HCT116 (cell line): ENCODE results near the gene CGNL1. TPM values are rescaled to one million over a fixed set of nuclear protein-coding genes. Genes with fewer than 3 reads are reported as not detected.

ENCODE experiments used
- ATAC-seq: fragments of 200-7000 bp; cut with Tn5 transposase; 2 replicates; pipeline ENCODE4 v1.9.1; 2020; ENCODE audit warnings: mild to moderate bottlenecking, moderate library complexity
- BruUV-seq: library from RNA; stranded (reverse); fragments of 400-500 nt; replicated peaks from 2 replicates; lab custom pipeline; 2021; lab: Mats Ljungman, UMichigan
- CTCF ChIA-PET: fragments of 300-600 bp; sonication (Branson Sonifier 250); formaldehyde crosslinking; loops from one replicate; lab custom pipeline; 2021; ENCODE audit warnings: antibody characterized with exemption; lab: Charles Lee
- POLR2A ChIA-PET: fragments of 300-600, 350-600 bp; sonication (Branson Sonifier 250); formaldehyde crosslinking; loops from one replicate; lab custom pipeline; 2021; ENCODE audit warnings: antibody characterized with exemption; lab: Charles Lee
- RAD21 ChIA-PET, 2 experiments: fragments of 300-600 bp; sonication (Branson Sonifier 250); formaldehyde crosslinking; loops; one replicate each; lab custom pipeline; 2023; ENCODE audit warnings: low total read pairs in 2 of 2; ENCODE audit not compliant: uncharacterized antibody in 2 of 2, unreplicated experiment in 2 of 2, low non-redundant PET in 1 of 2; lab: Charles Lee
- DNase-seq: peaks from one replicate; pipeline ENCODE4 v3.0.0-alpha.2; 2010; ENCODE audit warnings: low read depth, low spot score
- H2AFZ ChIP-seq: fragments of 200-600 bp; shearing (Covaris generic), sonication (generic); 2 replicates; pipeline ENCODE4 v1.6.1; 2017; ENCODE audit warnings: low read depth, mixed run types, mixed read lengths, antibody characterized with exemption, low read length; ENCODE audit not compliant: poor library complexity, severe bottlenecking
- H3K27ac ChIP-seq: 2 replicates; pipeline ENCODE4 v1.5.1; 2012; ENCODE audit warnings: low read depth, low read length
- H3K27me3 ChIP-seq: fragments of 200-600 bp; sonication (generic); 2 replicates; pipeline ENCODE4 v1.6.1; 2016; ENCODE audit warnings: mixed run types, low read length, mixed read lengths; ENCODE audit not compliant: insufficient read depth
- H3K36me3 ChIP-seq, 2 experiments: fragments of 200-500 bp in 1 of 2; fragments of 200-600 bp in 1 of 2; sonication (Bioruptor generic) in 1 of 2; sonication (generic) in 1 of 2; 2 replicates each; pipeline versions ENCODE4 v1.5.1 to v1.6.1; 2014 to 2016; ENCODE audit warnings: low read length in 2 of 2, inconsistent platforms in 1 of 2, mixed read lengths in 1 of 2, mixed run types in 1 of 2; ENCODE audit not compliant: insufficient read depth in 2 of 2, control insufficient read depth in 1 of 2
- H3K4me1 ChIP-seq, 2 experiments: fragments of 200-600 bp in 1 of 2; sonication (generic) in 1 of 2; 2 replicates each; pipeline versions ENCODE4 v1.5.1 to v1.6.1; 2012 to 2017; ENCODE audit warnings: low read length in 2 of 2, inconsistent platforms in 1 of 2, mild to moderate bottlenecking in 1 of 2, mixed read lengths in 1 of 2, mixed run types in 1 of 2, moderate library complexity in 1 of 2; ENCODE audit not compliant: insufficient read depth in 2 of 2, control insufficient read depth in 1 of 2
- H3K4me2 ChIP-seq: fragments of 200-600 bp; sonication (generic); 2 replicates; pipeline ENCODE4 v1.6.1; 2017; ENCODE audit warnings: mixed run types, low read length, mixed read lengths
- H3K4me3 ChIP-seq, 2 experiments: fragments of 200-600 bp in 1 of 2; sonication (generic) in 1 of 2; replicated peaks in 1 of 2; 2 replicates each; pipeline ENCODE4 v1.5.1; 2011 to 2016; ENCODE audit warnings: low read length in 2 of 2, control low read depth in 1 of 2, low read depth in 1 of 2, mild to moderate bottlenecking in 1 of 2, mixed read lengths in 1 of 2, mixed run types in 1 of 2
- H3K79me2 ChIP-seq: fragments of 200-600 bp; sonication (generic); 2 replicates; pipeline ENCODE4 v1.6.1; 2017; ENCODE audit warnings: mild to moderate bottlenecking, mixed run types, low read length, moderate library complexity, mixed read lengths; ENCODE audit not compliant: insufficient read depth
- H3K9ac ChIP-seq: fragments of 200-600 bp; sonication (generic); 2 replicates; pipeline ENCODE4 v1.6.1; 2016; ENCODE audit warnings: low read length, mixed read lengths
- H3K9me2 ChIP-seq: fragments of 200-600 bp; sonication (generic), shearing (Covaris generic); 2 replicates; pipeline ENCODE4 v1.6.1; 2017; ENCODE audit warnings: mixed run types, mild to moderate bottlenecking, moderate library complexity; ENCODE audit not compliant: insufficient read depth
- H3K9me3 ChIP-seq, 2 experiments: fragments of 200-500 bp in 1 of 2; fragments of 200-600 bp in 1 of 2; sonication (Bioruptor generic) in 1 of 2; sonication (generic) in 1 of 2; 2 replicates each; pipeline ENCODE4 v1.6.1; 2014 to 2017; ENCODE audit warnings: low read length in 2 of 2, mixed read lengths in 2 of 2, inconsistent platforms in 1 of 2, low read depth in 1 of 2, mild to moderate bottlenecking in 1 of 2, mixed run types in 1 of 2, moderate library complexity in 1 of 2; ENCODE audit not compliant: control insufficient read depth in 1 of 2, insufficient read depth in 1 of 2
- H4K20me1 ChIP-seq: fragments of 200-600 bp; sonication (generic), shearing (Covaris generic); 2 replicates; pipeline ENCODE4 v1.6.1; 2017; ENCODE audit warnings: mixed run types, mild to moderate bottlenecking, moderate library complexity; ENCODE audit not compliant: insufficient read depth
- CTCF ChIP-seq, 3 experiments: fragments of 200-600 bp in 1 of 3; sonication (generic) in 1 of 3; IDR thresholded peaks in 2 of 3; conservative IDR thresholded peaks in 1 of 3; 2 replicates each; pipeline ENCODE4 v1.5.1; 2012 to 2017; ENCODE audit warnings: low read depth in 2 of 3, low read length in 2 of 3, antibody characterized with exemption in 1 of 3, borderline replicate concordance in 1 of 3, control low read depth in 1 of 3, mild to moderate bottlenecking in 1 of 3, mixed read lengths in 1 of 3, mixed run types in 1 of 3, moderate library complexity in 1 of 3; ENCODE audit not compliant: insufficient read depth in 1 of 3
- MAX ChIP-seq: IDR thresholded peaks from 2 replicates; pipeline ENCODE4 v1.6.1; 2012
- RAD21 ChIP-seq: IDR thresholded peaks from 2 replicates; pipeline ENCODE4 v1.6.1; 2012; ENCODE audit warnings: low read depth, mild to moderate bottlenecking
- SIN3A ChIP-seq: IDR thresholded peaks from 2 replicates; pipeline ENCODE4 v1.6.1; 2012; ENCODE audit warnings: low read depth
- SP1 ChIP-seq: IDR thresholded peaks from 2 replicates; pipeline ENCODE4 v1.6.1; 2012; ENCODE audit warnings: low read depth
- SRF ChIP-seq: IDR thresholded peaks from 2 replicates; pipeline ENCODE4 v1.6.1; 2012; ENCODE audit warnings: low read depth
- intact Hi-C: fragments of 100-400 bp; cut with micrococcal nuclease; formaldehyde crosslinking; loops from 2 replicates; pipeline ENCODE4 v1.10.0; 2022
- total RNA-seq: library from RNA; stranded (reverse); gene quantifications from one replicate; pipeline ENCODE4 v1.2.1, GENCODE V29; 2021; ENCODE audit not compliant: unreplicated experiment

Gene CGNL1
- total RNA-seq, 1 experiment from 2014 or later: 2.2 TPM

- Histone ChIP-seq H3K36me3 (no peaks in the 10 kb centered on the region), H3K4me1 (peaks cover 20 to 40% of the 10 kb centered on the region in 2 experiments; a peak in 3 of 4 replicates), H3K27ac (no peak overlapping the region), H3K27me3 (no peaks in the 10 kb centered on the region), H3K9me2 (no peaks in the 10 kb centered on the region), H4K20me1 (no peaks in the 10 kb centered on the region), H3K9me3 (no peaks in the 10 kb centered on the region), H3K4me2 (peak overlapping the region; percentile 42), H2AFZ (no peak overlapping the region), H3K9ac (no peak overlapping the region), H3K79me2 (no peaks in the 10 kb centered on the region), H3K4me3 (no peak overlapping the region)
- ChIA-PET POLR2A (no interaction called here), CTCF (interaction anchor here (2.0 to 2.6 kb wide), 2 partner anchors 22 to 165 kb away, joined by 8 to 9 read pairs; no protein-coding TSS in a partner anchor), RAD21 (no interaction called here)
- DNase-seq (no peak), ATAC-seq (peak; percentile 22; the same call in 1 of the 2 replicates)
- intact Hi-C loops: no loop called here
- no TSS peak for BruUV-seq
- peak; percentile 60; the same call in 1 of the 2 replicates for TF ChIP-seq SP1
- TF ChIP-seq RAD21: no peak
- TF ChIP-seq SIN3A: peak; percentile 72
- TF ChIP-seq MAX: peak; percentile 83
These were observed 129.7 kb downstream of the CGNL1 start for GRCh38 chr15:57505949-57506391.

DNA sequence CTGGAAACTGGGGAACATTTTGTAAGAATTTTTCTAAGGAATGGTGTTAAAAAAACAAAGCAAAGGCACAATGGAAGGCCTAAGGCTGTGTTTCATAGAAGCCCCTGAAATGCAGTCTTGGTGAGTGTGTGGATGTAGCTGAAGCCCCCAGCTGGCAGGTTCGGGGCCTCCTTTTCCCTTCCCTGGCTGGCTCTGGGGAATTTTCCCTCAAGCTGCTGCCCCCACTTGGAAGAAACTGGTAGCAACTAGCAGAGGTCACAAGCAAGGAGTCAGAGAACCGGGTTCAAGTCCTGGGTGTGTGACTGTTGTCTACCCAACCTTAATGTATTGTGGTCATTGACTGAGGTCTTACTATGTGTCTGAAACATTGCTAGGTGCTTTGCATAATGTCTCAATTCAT, 130.1 kb downstream of the CGNL1 start:
- no peak for DNase-seq
- H3K9ac ChIP-seq: no peak overlapping the region

More for the DNA sequence above, 130.1 kb downstream of the CGNL1 start:
- BruUV-seq: no TSS peak
- Histone ChIP-seq H3K27ac (no peak overlapping the region), H3K9me2 (no peaks in the 10 kb centered on the region), H3K4me3 (no peak overlapping the region), H2AFZ (no peak overlapping the region), H3K9me3 (no peaks in the 10 kb centered on the region), H3K79me2 (no peaks in the 10 kb centered on the region), H3K36me3 (no peaks in the 10 kb centered on the region), H3K4me2 (peak overlapping the region; percentile 42; the same call in 1 of the 2 replicates), H4K20me1 (no peaks in the 10 kb centered on the region), H3K27me3 (no peaks in the 10 kb centered on the region), H3K4me1 (peaks cover 18 to 35% of the 10 kb centered on the region in 2 experiments; a peak in 3 of 4 replicates)
- intact Hi-C loops: no loop called here
- POLR2A ChIA-PET: no interaction called here
- peak; percentile 57; the same call in 1 of the 2 replicates for ATAC-seq
- TF ChIP-seq SRF (no peak), CTCF (IDR thresholded peaks at IDR 0.05 in 2 of 3, conservative IDR thresholded peaks at IDR 0.05 in 1 of 3; ENCODE audit: borderline replicate concordance in 1 of 3, insufficient read depth in 1 of 3, low read depth in 2 of 3, low read length in 2 of 3) (peak; percentile 10 to 39 (median 31); a peak in 3 of 6 replicates), RAD21 (peak; percentile 25; the same call in 1 of the 2 replicates)
- RAD21 ChIA-PET: no interaction called here
- CTCF ChIA-PET: interaction anchor here (2.0 to 2.6 kb wide), 2 partner anchors 21 to 166 kb away, joined by 8 to 9 read pairs; no protein-coding TSS in a partner anchor
